Loucy (cell line): Measurements from ENCODE around the gene FARS2.

ENCODE experiments used
- H2AFZ ChIP-seq: fragments of 200-600 bp; sonication (generic); 2 replicates; pipeline ENCODE4 v1.6.0; 2016; ENCODE audit warnings: antibody characterized with exemption, mild to moderate bottlenecking, low read length, moderate library complexity
- H3F3A ChIP-seq: fragments of 200-600 bp; 2 replicates; pipeline ENCODE4 v1.6.0; 2016; ENCODE audit warnings: antibody characterized with exemption, low read depth, mild to moderate bottlenecking
- H3K27me3 ChIP-seq: fragments of 200-600 bp; sonication (generic); 2 replicates; pipeline ENCODE4 v1.6.1; 2014; ENCODE audit warnings: low read length, mild to moderate bottlenecking; ENCODE audit not compliant: insufficient read depth, poor library complexity, severe bottlenecking
- H3K36me3 ChIP-seq: fragments of 200-600 bp; sonication (generic); 2 replicates; pipeline ENCODE4 v1.6.1; 2016; ENCODE audit warnings: low read length; ENCODE audit not compliant: insufficient read depth
- H3K4me1 ChIP-seq: fragments of 200-600 bp; sonication (generic); 2 replicates; pipeline ENCODE4 v1.5.1; 2014; ENCODE audit warnings: low read length, mild to moderate bottlenecking; ENCODE audit not compliant: insufficient read depth, poor library complexity, severe bottlenecking
- H3K4me2 ChIP-seq: fragments of 200-600 bp; sonication (generic); 2 replicates; pipeline ENCODE4 v1.6.0; 2014; ENCODE audit warnings: antibody characterized with exemption, low read length, low read depth, mild to moderate bottlenecking; ENCODE audit not compliant: poor library complexity, severe bottlenecking
- H3K4me3 ChIP-seq: fragments of 200-600 bp; sonication (generic); 2 replicates; pipeline ENCODE4 v1.5.1; 2014; ENCODE audit warnings: low read length, mild to moderate bottlenecking, mixed read lengths; ENCODE audit not compliant: poor library complexity, severe bottlenecking
- H3K79me2 ChIP-seq: fragments of 200-600 bp; sonication (generic); 2 replicates; pipeline ENCODE4 v1.6.1; 2014; ENCODE audit warnings: low read length; ENCODE audit not compliant: insufficient read depth
- H3K9ac ChIP-seq: fragments of 200-600 bp; sonication (generic); 2 replicates; pipeline ENCODE4 v1.6.0; 2014; ENCODE audit warnings: mild to moderate bottlenecking, low read depth, low read length, moderate library complexity; ENCODE audit not compliant: poor library complexity, severe bottlenecking
- H3K9me2 ChIP-seq: fragments of 200-600 bp; sonication (generic); replicated peaks from 2 replicates; pipeline ENCODE4 v1.6.1; 2016; ENCODE audit warnings: low read depth, low read length, mixed read lengths
- H3K9me3 ChIP-seq: fragments of 200-600 bp; sonication (generic); 2 replicates; pipeline ENCODE4 v1.6.1; 2014; ENCODE audit warnings: mild to moderate bottlenecking, antibody characterized with exemption, low read length, low read depth; ENCODE audit not compliant: insufficient read depth
- H4K20me1 ChIP-seq: fragments of 200-600 bp; sonication (generic); 2 replicates; pipeline ENCODE4 v1.6.0; 2014; ENCODE audit warnings: antibody characterized with exemption, low read length, mild to moderate bottlenecking; ENCODE audit not compliant: insufficient read depth, poor library complexity, severe bottlenecking
- CTCF ChIP-seq: fragments of 200-600 bp; sonication (generic); conservative IDR thresholded peaks from 2 replicates; pipeline ENCODE4 v1.5.1; 2014; ENCODE audit warnings: mild to moderate bottlenecking, antibody characterized with exemption, low read length
- EZH2phosphoT487 ChIP-seq: fragments of 200-600 bp; IDR thresholded peaks from 2 replicates; pipeline ENCODE4 v1.6.1; 2018; ENCODE audit warnings: antibody characterized with exemption, mild to moderate bottlenecking, moderate library complexity, borderline replicate concordance

Gene FARS2

GRCh38 chr6:5455142-5455541 is 193.8 kb downstream of the FARS2 start:
- TF ChIP-seq CTCF: no peak
- TF ChIP-seq EZH2phosphoT487: no peak
- Histone ChIP-seq H3K27me3 (no peaks in the 10 kb centered on the region), H3K4me1 (peaks cover 19% of the 10 kb centered on the region), H3K36me3 (no peaks in the 10 kb centered on the region), H2AFZ (no peak overlapping the region), H3F3A (peaks cover 3% of the 10 kb centered on the region; the same call in 1 of the 2 replicates), H3K79me2 (no peaks in the 10 kb centered on the region), H3K4me2 (no peak overlapping the region), H3K9ac (no peak overlapping the region), H3K9me3 (no peaks in the 10 kb centered on the region), H4K20me1 (no peaks in the 10 kb centered on the region), H3K4me3 (no peak overlapping the region), H3K9me2 (no peaks in the 10 kb centered on the region)

GRCh38 chr6:5457041-5457440 is 195.7 kb downstream of the FARS2 start:
- H3K4me1 ChIP-seq: peaks cover 33% of the 10 kb centered on the region
- H3F3A ChIP-seq: peaks cover 3% of the 10 kb centered on the region; the same call in 1 of the 2 replicates
- H3K79me2 ChIP-seq: no peaks in the 10 kb centered on the region
- no peaks in the 10 kb centered on the region for H3K9me2 ChIP-seq
- no peak overlapping the region for H2AFZ ChIP-seq
- no peak overlapping the region for H3K9ac ChIP-seq
- no peak for TF ChIP-seq EZH2phosphoT487
- TF ChIP-seq CTCF: no peak
- H3K27me3 ChIP-seq: no peaks in the 10 kb centered on the region
- no peaks in the 10 kb centered on the region for H3K36me3 ChIP-seq
- peaks cover 4% of the 10 kb centered on the region; the same call in 1 of the 2 replicates for H3K9me3 ChIP-seq
- no peak overlapping the region for H3K4me3 ChIP-seq
- no peaks in the 10 kb centered on the region for H4K20me1 ChIP-seq
- no peak overlapping the region for H3K4me2 ChIP-seq

GRCh38 chr6:5457983-5458683 is 196.8 kb downstream of the FARS2 start:
- no peak for TF ChIP-seq CTCF
- no peak for TF ChIP-seq EZH2phosphoT487
- Histone ChIP-seq H3K9me2 (no peaks in the 10 kb centered on the region), H3K4me3 (no peak overlapping the region), H3K79me2 (no peaks in the 10 kb centered on the region), H3K36me3 (no peaks in the 10 kb centered on the region), H3K9ac (no peak overlapping the region), H2AFZ (no peak overlapping the region), H3K27me3 (no peaks in the 10 kb centered on the region), H3K4me1 (peaks cover 33% of the 10 kb centered on the region), H3F3A (peaks cover 3% of the 10 kb centered on the region; the same call in 1 of the 2 replicates), H3K9me3 (peaks cover 4% of the 10 kb centered on the region; the same call in 1 of the 2 replicates), H4K20me1 (no peaks in the 10 kb centered on the region), H3K4me2 (no peak overlapping the region)
